ENCODE data around the gene SLC2A14. TPM values are rescaled to one million over a fixed set of nuclear protein-coding genes. Genes with fewer than 3 reads are reported as not detected.
"Not testable (repeated sequence)": the region's sequence is repeated elsewhere in the genome, so short reads cannot be mapped to it uniquely, and the experiment has no call there.

The SLC2A14 gene
- total RNA-seq, 1 donor from 2014 or later: 2.8 TPM

GRCh38 chr12:7839848-7840247, 32.9 kb downstream of the SLC2A14 start:
- not testable (repeated sequence) for H3K36me3 Mint-ChIP-seq (ENCODE audit: low read depth, unreplicated experiment); H4K20me1 ChIP-seq (ENCODE audit: insufficient read depth, low read length); H3K79me2 ChIP-seq (ENCODE audit: insufficient read depth, low read length); H3K27ac Mint-ChIP-seq (ENCODE audit: unreplicated experiment); H3K27ac ChIP-seq (ENCODE audit: low read depth, low read length); H3K4me3 ChIP-seq (ENCODE audit: insufficient read depth, low read depth, low read length); H3K36me3 ChIP-seq (ENCODE audit: insufficient read depth, low read length); H3K4me1 Mint-ChIP-seq (ENCODE audit: low read depth, unreplicated experiment); DNase-seq (ENCODE audit: low read depth); H3K9me3 Mint-ChIP-seq (ENCODE audit: unreplicated experiment); H2AFZ ChIP-seq (ENCODE audit: low read depth, low read length); FAIRE-seq; H3K9me3 ChIP-seq (ENCODE audit: insufficient read depth, low read depth, low read length); H3K4me3 Mint-ChIP-seq (ENCODE audit: unreplicated experiment); H3K4me1 ChIP-seq (ENCODE audit: insufficient read depth, low read length); H3K4me2 ChIP-seq (ENCODE audit: low read length); H3K9ac ChIP-seq (ENCODE audit: low read length); H3K27me3 Mint-ChIP-seq (ENCODE audit: low read depth, unreplicated experiment); H3K27me3 ChIP-seq (ENCODE audit: insufficient read depth, low read length)

- not testable (repeated sequence) for H3K4me1 Mint-ChIP-seq (ENCODE audit: low read depth, unreplicated experiment); H3K4me3 Mint-ChIP-seq (ENCODE audit: unreplicated experiment); H3K27ac ChIP-seq (ENCODE audit: low read depth, low read length); H3K36me3 ChIP-seq (ENCODE audit: insufficient read depth, low read length); H3K79me2 ChIP-seq (ENCODE audit: insufficient read depth, low read length); FAIRE-seq; H3K4me3 ChIP-seq (ENCODE audit: insufficient read depth, low read depth, low read length); H3K36me3 Mint-ChIP-seq (ENCODE audit: low read depth, unreplicated experiment); H4K20me1 ChIP-seq (ENCODE audit: insufficient read depth, low read length); H3K9me3 ChIP-seq (ENCODE audit: insufficient read depth, low read depth, low read length); H3K9me3 Mint-ChIP-seq (ENCODE audit: unreplicated experiment); H3K9ac ChIP-seq (ENCODE audit: low read length); H3K27me3 ChIP-seq (ENCODE audit: insufficient read depth, low read length); H3K4me2 ChIP-seq (ENCODE audit: low read length); H3K27me3 Mint-ChIP-seq (ENCODE audit: low read depth, unreplicated experiment); H3K4me1 ChIP-seq (ENCODE audit: insufficient read depth, low read length); H3K27ac Mint-ChIP-seq (ENCODE audit: unreplicated experiment)
- peak; percentile 27 for DNase-seq (ENCODE audit: low read depth)
- peak overlapping the region; percentile 26 for H2AFZ ChIP-seq (ENCODE audit: low read depth, low read length)
Observed at GRCh38 chr12:7839226-7839625, 33.5 kb downstream of the SLC2A14 start.

DNA sequence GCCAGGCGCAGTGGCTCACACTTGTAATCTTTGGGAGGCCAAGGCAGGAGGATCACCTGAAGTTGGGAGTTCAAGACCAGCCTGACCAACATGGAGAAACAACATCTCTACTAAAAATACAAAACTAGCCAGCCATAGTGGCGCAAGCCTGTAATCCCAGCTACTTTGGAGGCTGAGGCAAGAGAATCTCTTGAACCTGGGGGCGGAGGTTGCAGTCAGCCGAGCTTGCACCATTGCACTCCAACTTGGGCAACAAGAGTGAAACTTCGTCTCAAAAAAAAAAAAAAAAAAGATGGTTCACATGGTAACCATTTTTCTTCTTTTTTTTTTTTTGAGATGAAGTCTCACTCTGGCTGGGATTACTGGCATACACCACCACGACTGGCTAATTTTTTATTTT, 35.3 kb downstream of the SLC2A14 start:
- FAIRE-seq: no peak
- TF ChIP-seq EZH2 (IDR thresholded peaks at IDR 0.05; ENCODE audit: insufficient read depth, low read length): no peak
- TF ChIP-seq CTCF (IDR thresholded peaks at IDR 0.05; ENCODE audit: insufficient read depth, low read depth, low read length): no peak
- no peak for DNase-seq (ENCODE audit: low read depth)
- Histone ChIP-seq H3K36me3 (ENCODE audit: insufficient read depth, low read length) (no peaks in the 10 kb centered on the region), H2AFZ (ENCODE audit: low read depth, low read length) (no peak overlapping the region), H4K20me1 (ENCODE audit: insufficient read depth, low read length) (no peaks in the 10 kb centered on the region), H3K4me1 (ENCODE audit: insufficient read depth, low read length) (no peaks in the 10 kb centered on the region), H3K9ac (ENCODE audit: low read length) (no peak overlapping the region), H3K27me3 (ENCODE audit: insufficient read depth, low read length) (no peaks in the 10 kb centered on the region), H3K4me2 (ENCODE audit: low read length) (no peak overlapping the region), H3K27ac (ENCODE audit: low read depth, low read length) (no peak overlapping the region), H3K9me3 (ENCODE audit: insufficient read depth, low read depth, low read length) (no peaks in the 10 kb centered on the region), H3K79me2 (ENCODE audit: insufficient read depth, low read length) (no peaks in the 10 kb centered on the region), H3K4me3 (ENCODE audit: insufficient read depth, low read depth, low read length) (no peak overlapping the region)
- Mint-ChIP-seq H3K9me3 (ENCODE audit: unreplicated experiment) (no peaks in the 10 kb centered on the region), H3K27me3 (ENCODE audit: low read depth, unreplicated experiment) (no peaks in the 10 kb centered on the region), H3K4me1 (ENCODE audit: low read depth, unreplicated experiment) (peaks cover 16% of the 10 kb centered on the region), H3K27ac (ENCODE audit: unreplicated experiment) (no peak overlapping the region), H3K36me3 (ENCODE audit: low read depth, unreplicated experiment) (no peaks in the 10 kb centered on the region), H3K4me3 (ENCODE audit: unreplicated experiment) (no peak overlapping the region)

DNA sequence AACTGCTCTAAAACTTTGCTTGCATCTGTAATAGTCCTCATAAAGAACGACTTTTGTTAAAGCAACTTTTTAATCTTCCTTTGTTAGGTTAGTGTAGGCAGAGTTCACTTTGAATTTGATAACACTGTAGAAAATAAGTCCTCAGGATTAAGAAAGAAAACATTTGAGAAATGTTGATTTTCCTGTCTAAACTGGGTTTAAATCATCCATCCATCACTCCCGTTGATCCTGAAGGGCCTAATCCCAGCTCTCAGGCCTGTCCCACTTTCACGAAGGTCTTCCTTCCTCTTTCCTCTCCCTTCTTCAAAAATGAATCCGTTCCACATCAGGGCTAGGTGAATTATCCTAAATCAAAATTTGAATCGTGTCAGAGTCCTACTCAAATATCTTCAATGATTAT, 36.9 kb downstream of the SLC2A14 start:
- no peak overlapping the region for H3K4me3 Mint-ChIP-seq (ENCODE audit: unreplicated experiment)
- H3K36me3 Mint-ChIP-seq (ENCODE audit: low read depth, unreplicated experiment): no peaks in the 10 kb centered on the region
- Histone ChIP-seq H3K27ac (ENCODE audit: low read depth, low read length) (no peak overlapping the region), H3K4me1 (ENCODE audit: insufficient read depth, low read length) (no peaks in the 10 kb centered on the region), H3K4me2 (ENCODE audit: low read length) (no peak overlapping the region), H3K9ac (ENCODE audit: low read length) (no peak overlapping the region), H3K27me3 (ENCODE audit: insufficient read depth, low read length) (no peaks in the 10 kb centered on the region), H4K20me1 (ENCODE audit: insufficient read depth, low read length) (no peaks in the 10 kb centered on the region), H2AFZ (ENCODE audit: low read depth, low read length) (no peak overlapping the region), H3K4me3 (ENCODE audit: insufficient read depth, low read depth, low read length) (no peak overlapping the region), H3K79me2 (ENCODE audit: insufficient read depth, low read length) (no peaks in the 10 kb centered on the region), H3K9me3 (ENCODE audit: insufficient read depth, low read depth, low read length) (no peaks in the 10 kb centered on the region), H3K36me3 (ENCODE audit: insufficient read depth, low read length) (no peaks in the 10 kb centered on the region)
- DNase-seq (ENCODE audit: low read depth) (no peak), FAIRE-seq (no peak)
- H3K27ac Mint-ChIP-seq (ENCODE audit: unreplicated experiment): no peak overlapping the region
- no peaks in the 10 kb centered on the region for H3K27me3 Mint-ChIP-seq (ENCODE audit: low read depth, unreplicated experiment)
- no peak for TF ChIP-seq EZH2 (IDR thresholded peaks at IDR 0.05; ENCODE audit: insufficient read depth, low read length)
- no peaks in the 10 kb centered on the region for H3K9me3 Mint-ChIP-seq (ENCODE audit: unreplicated experiment)
- peaks cover 11% of the 10 kb centered on the region for H3K4me1 Mint-ChIP-seq (ENCODE audit: low read depth, unreplicated experiment)
